Measurements from ENCODE around the gene ZMIZ1.
A peak's percentile ranks its signal among the peaks of the same experiment; 100 is the strongest.

Gene ZMIZ1

DNA sequence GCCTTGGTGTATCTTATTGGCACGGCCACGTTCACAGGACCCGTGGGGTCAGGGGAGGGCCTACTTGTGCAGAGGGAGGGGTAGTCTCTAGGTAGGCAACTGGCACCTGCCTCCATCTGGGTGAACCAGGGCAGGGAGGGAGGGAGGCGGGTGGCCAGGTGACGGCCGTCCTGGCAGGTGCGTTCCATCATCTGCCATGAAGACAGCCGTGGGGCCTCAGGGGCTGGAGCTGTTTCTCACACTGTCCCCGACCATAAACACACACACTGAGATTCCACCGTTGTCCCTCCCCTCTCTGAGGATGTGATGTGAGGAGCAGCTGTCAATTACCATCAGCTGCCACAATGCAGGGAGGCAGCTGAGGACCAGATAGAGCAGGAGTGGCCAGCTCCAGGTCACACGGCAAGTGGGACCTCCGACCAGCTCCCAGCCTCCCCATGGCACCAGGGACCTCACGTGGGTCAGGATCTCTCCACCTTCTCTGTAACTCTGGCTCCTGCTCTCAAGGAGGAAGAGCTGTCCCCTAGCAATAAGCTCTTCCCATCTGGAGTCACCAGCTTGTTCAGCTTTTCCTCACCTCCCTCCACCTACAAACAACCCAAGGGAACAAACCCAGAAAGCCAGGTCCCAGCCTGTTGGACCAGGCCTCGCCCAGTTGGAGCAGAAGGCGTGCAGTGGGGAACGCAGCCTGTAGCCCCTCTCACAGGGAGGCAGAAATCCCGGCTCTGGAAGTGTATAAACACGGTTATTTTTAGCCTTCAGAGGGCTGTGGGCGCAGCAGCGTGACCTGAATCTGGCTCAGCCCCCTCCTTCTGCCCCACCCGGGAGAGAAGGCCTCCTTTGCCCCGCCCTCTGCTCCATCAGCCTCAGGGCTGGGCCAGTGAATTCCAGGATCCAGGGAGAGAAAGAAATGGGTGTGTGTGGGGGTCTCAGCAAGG lies 33.1 kb downstream of the ZMIZ1 start:
- no peak for DNase-seq

GRCh38 chr10:79102498-79102874 lies 33.7 kb downstream of the ZMIZ1 start:
- DNase-seq = no peak

DNA sequence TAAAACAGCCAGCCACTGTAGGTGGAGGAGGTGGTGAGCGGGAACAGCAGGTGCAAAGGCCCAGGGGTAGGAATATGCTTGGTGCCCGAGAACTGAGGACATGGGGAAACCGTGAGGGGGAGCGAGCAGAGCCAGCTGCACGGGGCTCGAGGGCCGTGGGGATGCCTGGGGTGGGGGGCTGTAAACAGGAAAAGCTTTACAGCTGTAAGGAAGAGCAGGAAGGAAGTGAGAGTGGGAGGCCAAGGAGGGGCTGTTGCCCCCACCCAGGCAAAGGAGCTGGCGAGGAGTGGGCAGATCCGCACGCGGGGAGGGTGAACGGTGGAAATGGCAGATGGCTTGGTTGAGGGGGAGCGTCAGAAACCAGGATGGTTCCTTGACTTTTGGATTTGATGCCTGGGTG lies 34.4 kb downstream of the ZMIZ1 start:
- peak; percentile 29 for DNase-seq

DNA sequence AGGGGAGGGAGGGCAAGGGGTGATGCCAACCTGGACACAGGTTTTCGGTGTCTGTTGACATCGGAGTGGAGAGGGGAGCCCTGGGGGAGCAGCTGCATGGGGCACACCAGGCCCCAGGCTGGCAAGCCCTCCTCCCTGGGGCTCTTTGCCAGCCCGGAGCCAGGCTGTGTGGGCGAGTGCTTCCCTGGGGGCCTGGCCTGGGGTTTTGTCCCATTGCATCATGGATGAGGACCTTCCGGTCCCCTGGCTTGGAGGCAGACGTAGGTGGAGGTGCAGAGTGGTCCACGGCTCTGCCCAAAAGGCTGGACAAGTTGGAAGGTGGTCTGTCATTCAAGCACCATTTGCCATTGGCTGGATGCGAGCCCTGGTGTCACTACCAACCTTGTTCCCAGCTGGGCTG lies 34.8 kb downstream of the ZMIZ1 start:
- no peak for DNase-seq

GRCh38 chr10:79105150-79105739 lies 36.5 kb downstream of the ZMIZ1 start:
- DNase-seq = no peak

DNA sequence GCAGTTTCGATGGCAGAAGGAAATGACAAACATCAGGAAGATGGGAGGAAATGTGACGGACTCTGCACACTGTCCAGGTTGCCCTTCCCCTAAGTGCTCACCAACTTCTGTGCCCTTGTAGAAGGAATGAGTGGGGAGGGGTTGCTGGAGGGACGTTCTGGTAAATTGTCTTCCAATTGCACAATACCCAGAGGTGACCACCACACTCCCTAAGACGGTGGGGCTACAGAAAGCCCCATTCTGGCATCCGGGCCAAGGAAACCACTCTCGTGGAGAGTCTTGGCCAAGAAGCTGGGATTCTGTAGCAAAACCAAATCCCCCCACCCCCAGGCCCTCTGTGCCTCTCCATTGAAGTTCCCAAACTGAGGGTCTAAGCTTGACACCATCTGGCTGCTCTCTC lies 37.1 kb downstream of the ZMIZ1 start:
- DNase-seq = no peak

- DNase-seq = no peak
Measured at GRCh38 chr10:79106256-79107050, 37.7 kb downstream of the ZMIZ1 start.

- DNase-seq = no peak
Measured at GRCh38 chr10:79107736-79108264, 39.0 kb downstream of the ZMIZ1 start.

DNA sequence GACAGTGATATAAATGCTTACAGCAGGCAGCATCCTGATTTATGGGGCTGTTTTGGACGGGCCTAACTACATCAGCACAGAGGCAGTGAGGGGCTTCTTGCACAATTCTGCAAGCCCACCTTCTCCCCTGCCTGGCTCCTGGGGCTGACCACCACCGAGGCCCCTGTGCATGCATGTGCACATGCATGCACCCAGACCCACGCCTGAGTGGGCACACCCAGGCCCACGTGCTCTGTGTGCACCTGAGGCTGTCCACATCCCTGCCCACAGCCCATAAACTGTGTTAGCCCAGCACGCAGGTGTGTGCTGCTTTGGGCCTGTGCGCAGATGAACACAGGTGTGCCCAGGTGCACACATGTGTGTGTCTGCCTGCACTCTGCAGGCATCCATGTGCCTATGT lies 40.0 kb downstream of the ZMIZ1 start:
- no peak for DNase-seq

DNA sequence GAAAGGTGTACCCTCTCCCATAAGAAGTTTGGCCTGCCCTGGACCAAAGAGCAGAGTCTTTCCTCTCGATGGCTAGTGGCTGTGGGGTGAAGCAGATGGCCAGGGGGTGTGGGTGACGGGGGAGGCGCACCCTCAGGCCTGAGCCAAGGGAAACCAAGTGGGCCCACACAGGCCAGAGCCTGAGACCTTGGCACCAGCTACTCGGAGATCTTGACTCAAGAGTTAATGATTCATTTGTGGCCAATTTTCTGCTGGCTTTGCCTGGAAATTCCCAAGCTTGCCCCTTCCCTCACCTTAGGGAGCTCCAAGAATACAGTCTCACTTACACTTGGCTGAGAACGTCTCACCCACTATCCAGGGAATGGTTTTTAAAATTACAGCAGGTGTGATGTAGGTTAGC lies 42.7 kb downstream of the ZMIZ1 start:
- no peak for DNase-seq

DNA sequence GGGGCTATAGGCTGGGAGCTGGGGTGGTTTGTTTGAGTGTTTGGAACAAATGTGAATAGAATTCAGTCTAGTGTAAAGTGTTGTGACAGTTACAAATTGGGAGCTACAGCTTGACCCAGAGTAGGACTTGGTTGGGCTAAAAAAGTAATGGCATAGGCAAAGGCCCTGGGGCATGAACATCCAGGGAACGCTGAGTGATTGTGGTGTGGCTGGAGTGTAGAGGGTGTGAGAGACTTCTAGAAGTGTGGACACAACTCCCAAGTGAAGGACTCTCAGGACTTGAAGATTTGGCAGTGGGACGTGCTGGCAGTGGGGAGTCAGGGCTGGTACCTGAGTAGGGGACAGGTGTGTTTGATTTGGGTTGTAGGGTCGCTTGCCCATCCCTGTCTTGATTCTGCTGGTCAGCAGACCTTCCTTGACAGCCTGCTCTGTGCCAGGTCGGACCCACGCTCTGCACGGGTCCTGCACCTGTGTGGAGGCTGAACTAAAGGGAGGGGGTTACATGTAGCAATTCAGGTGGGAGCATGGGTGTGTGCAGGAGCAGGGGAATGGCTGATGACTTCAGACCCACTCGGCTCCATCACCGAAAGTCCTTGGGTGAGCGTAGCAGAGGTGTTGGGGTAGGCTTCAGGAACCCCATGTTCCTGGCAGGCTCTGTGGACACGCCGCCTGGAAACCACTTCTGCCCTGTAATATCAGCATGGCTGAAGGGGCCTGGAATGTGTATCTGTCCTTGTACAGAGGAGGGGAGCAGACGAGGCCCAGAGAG lies 43.3 kb downstream of the ZMIZ1 start:
- no peak for DNase-seq

DNA sequence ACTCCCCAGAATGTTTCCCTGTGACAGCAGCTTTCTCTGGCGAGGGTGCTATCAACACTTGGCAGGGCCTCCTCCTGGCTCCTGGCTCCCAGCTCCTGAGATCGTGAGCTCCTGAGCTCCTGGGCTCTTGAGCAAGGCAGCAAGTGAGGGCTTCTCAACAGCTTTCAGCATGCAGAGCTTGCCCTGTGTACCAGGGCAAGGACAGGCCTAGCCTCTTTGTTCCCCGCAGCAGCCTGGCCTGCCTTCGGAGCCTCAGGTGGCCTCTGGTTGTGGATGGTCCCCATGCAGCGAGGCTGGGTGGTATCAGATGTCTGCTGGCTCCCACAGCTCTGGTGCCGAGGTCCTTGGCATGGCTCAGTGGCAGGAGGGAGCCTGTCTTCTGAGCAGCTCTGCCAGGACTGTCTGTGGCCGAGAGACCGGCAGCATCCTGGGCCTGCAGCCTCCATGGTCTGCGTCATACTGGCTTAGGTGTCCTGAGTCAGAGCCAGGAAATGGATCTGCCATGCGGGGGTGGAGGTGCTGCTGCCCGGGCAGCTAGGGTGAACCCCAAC lies 44.2 kb downstream of the ZMIZ1 start:
- DNase-seq = no peak

DNA sequence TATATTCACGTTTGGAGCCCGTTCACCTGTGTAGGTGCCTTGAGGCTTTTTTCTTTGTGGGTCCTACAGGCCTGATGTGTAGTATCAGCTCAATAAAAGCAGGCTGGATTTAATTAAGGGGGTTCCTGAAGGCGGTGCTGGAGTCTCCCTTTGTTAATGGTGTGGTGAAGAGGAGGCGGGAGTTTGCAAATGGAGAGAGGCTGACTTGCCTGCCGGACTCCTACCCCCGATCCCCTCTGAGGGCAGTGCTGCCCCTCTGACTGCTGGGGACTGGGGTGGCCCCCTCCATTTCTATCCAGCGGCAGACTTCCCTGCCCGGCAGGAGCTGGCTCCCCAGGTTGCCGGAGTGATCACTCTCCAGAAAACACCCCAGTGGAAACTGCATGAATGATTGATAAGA lies 45.1 kb downstream of the ZMIZ1 start:
- no peak for DNase-seq

DNA sequence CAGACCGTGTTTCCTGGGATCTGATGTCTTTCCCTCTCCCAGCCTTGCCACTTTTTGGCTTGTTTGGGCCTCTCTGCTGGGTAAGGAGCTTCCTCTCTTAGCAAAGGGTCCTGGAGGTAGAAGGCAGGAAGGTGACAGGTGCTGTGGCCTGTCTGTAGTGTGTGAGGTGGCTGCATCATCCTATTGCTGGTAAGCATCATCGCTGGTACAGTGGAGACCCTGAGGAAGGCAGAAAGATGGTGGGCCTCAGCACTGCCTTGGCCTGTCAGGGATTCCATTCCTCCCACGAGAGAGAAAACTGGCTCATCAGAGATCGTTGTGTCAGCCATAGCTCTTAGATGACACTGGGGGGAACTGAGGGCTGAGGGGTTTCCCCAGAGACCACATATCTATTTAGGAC lies 46.5 kb downstream of the ZMIZ1 start:
- DNase-seq = no peak

DNA sequence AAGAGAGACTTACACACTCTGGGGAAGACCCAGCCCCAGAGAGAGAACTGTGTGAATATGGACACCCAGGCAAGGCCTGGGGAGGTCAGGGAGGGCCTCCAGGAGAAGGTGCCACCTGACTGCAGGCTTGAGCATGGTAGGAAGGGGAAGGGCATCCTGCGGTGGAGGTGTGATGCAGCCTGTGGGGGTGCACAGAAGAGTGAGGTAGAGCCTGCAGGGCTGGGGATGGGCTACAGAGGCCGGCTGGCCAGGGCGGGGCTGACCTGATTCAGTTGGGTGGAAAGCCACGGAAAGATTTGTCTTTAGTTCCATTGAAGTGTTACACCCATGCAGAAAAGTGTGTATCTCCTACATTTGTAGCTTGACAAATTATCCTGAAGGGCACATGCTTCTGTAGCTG lies 47.6 kb downstream of the ZMIZ1 start:
- no peak for DNase-seq

- DNase-seq = no peak
Measured at GRCh38 chr10:79116801-79117723, 48.3 kb downstream of the ZMIZ1 start.

DNA sequence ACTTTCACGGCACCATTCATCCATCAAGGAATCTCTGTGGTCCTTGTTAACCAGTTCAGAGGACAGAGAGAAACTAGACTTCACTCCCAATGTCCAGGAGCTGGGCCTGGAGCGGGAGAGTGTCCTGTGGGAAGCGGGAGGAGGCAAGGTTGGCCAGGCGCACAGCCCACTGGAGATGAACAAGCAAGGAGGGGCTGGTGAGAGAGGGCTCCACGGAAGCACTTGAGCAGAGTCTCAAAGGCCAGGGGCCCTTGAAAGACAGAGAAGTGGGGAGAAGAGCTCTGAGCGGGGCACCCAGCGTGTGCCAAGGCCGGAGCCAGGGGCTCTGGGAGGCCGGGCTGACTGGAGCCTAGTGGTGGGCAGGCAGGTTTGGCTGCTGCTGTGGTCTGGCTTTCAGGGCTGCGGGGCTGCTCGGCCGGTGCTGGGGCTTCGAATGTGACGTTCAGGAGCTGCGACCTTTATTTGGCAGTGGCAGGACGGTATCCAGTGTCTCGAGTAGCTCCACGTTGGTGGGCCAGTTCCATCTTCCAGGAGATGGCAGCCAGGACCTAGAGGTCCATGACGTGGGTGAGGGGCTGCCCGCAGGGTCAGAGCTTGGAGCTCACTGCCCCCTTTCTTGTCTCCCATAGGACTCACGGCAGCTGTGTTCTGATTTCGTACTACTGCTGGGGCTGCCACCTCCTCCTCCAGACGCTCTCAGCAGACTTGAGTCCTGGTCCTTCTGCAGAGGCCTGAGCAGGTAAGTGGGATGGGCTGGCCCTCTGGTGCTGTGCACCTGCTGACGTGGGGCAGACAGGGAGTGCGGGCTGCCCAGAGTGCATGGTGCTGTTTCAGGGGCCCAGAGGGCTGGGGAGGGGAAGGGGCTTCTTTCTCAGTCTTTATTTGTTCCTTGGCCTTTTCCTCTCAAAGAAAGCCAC lies 49.8 kb downstream of the ZMIZ1 start:
- no peak for DNase-seq

DNA sequence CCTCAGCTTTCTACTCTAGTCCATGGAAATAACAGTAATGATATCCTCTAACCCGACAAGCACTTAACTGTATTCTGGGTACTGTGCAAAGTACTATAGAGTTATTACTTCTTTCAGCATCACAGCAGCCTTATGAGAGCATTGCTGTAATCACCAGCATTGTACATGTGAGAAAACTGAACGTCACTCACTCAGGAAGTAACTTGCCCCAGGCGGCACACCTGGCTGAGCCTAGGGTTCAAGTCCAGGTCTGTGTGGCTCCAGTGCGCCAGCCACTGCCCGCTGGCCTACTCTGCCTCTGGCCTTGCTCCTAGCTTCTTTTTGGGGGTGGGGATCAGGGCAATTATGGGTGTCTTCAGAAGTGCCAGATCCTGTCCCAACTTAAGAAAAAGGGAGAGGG lies 50.5 kb downstream of the ZMIZ1 start:
- DNase-seq = no peak

- peak; percentile 26 for DNase-seq
Measured at GRCh38 chr10:79123547-79123963, 54.8 kb downstream of the ZMIZ1 start.

- DNase-seq = no peak
Measured at GRCh38 chr10:79124066-79124465, 55.3 kb downstream of the ZMIZ1 start.

All from GF-D8 (cell line).